A549 (cell line): ENCODE results near the gene PRADC1. TPM values are rescaled to one million over a fixed set of nuclear protein-coding genes. Genes with fewer than 3 reads are reported as not detected.
A peak's percentile ranks its signal among the peaks of the same experiment; 100 is the strongest.

Experiments used
- ATAC-seq, 2 experiments: fragments of 200-7000 bp in 1 of 2; fragments of >200 bp in 1 of 2; cut with Nextera tagmentation in 1 of 2; cut with Tn5 transposase in 1 of 2; 3 replicates each; pipeline versions ENCODE4 v1.8.0 to v1.9.1; 2018 to 2020; ENCODE audit warnings: mild to moderate bottlenecking in 1 of 2, moderate library complexity in 1 of 2
- CTCF ChIA-PET: fragments of 300-600 bp; sonication (Branson Sonifier 250); formaldehyde crosslinking; extraction: SDS; loops from one replicate; lab custom pipeline; 2021; ENCODE audit warnings: antibody characterized with exemption, inconsistent platforms; lab: Yijun Ruan, JAX
- POLR2A ChIA-PET: fragments of 350-600 bp; formaldehyde crosslinking; extraction: SDS; loops from one replicate; lab custom pipeline; 2021; ENCODE audit warnings: antibody characterized with exemption, inconsistent platforms; lab: Yijun Ruan, JAX
- DNase-seq, 2 experiments: peaks; one replicate each; pipeline versions ENCODE4 v3.0.0 to v3.0.0-alpha.2; 2011 to 2016; ENCODE audit warnings: low read depth in 1 of 2, low spot score in 1 of 2
- FAIRE-seq: peaks from 2 replicates; lab custom pipeline; 2011; peaks lifted over from hg19 to GRCh38; lab: Jason Lieb, UNC
- H3K27ac ChIP-seq, 2 experiments: fragments of >200 bp; sonication (Bioruptor Twin); formaldehyde crosslinking; 3 replicates each; pipeline ENCODE4 v1.5.1; 2016 to 2017
- H3K4me1 ChIP-seq: fragments of >200 bp; sonication (Bioruptor Twin); formaldehyde crosslinking; 3 replicates; pipeline ENCODE4 v1.6.1; 2016
- H3K4me2 ChIP-seq: fragments of >200 bp; sonication (Bioruptor Twin); formaldehyde crosslinking; 3 replicates; pipeline ENCODE4 v1.6.1; 2016
- H3K4me3 ChIP-seq: fragments of >200 bp; sonication (Bioruptor Twin); formaldehyde crosslinking; 3 replicates; pipeline ENCODE4 v1.5.1; 2016
- H3K9me3 ChIP-seq: fragments of >200 bp; sonication (Bioruptor Twin); formaldehyde crosslinking; 3 replicates; pipeline ENCODE4 v1.6.1; 2016
- BHLHE40 ChIP-seq: IDR thresholded peaks from 2 replicates; pipeline ENCODE4 v1.6.1; 2012; ENCODE audit warnings: low read depth, low read length, inconsistent platforms
- CEBPB ChIP-seq, 2 experiments: fragments of >200 bp in 1 of 2; sonication (Bioruptor Twin) in 1 of 2; formaldehyde crosslinking in 1 of 2; IDR thresholded peaks; 2 replicates each; pipeline ENCODE4 v1.6.1; 2012 to 2016
- CHD2 ChIP-seq: fragments of 150-350 bp; IDR thresholded peaks from 2 replicates; pipeline ENCODE4 v1.6.1; 2014; ENCODE audit warnings: low read length; ENCODE audit not compliant: partially characterized antibody
- CHD4 ChIP-seq: fragments of 200-600 bp; sonication (generic); IDR thresholded peaks from 2 replicates; pipeline ENCODE4 v1.6.1; 2016; ENCODE audit warnings: antibody characterized with exemption, mild to moderate bottlenecking, borderline replicate concordance
- E2F6 ChIP-seq: IDR thresholded peaks from 2 replicates; pipeline ENCODE4 v1.6.1; 2012; ENCODE audit warnings: low read depth, borderline replicate concordance
- EHF ChIP-seq: fragments of 250-450 bp; sonication (Bioruptor Pico); IDR thresholded peaks from 2 replicates; pipeline ENCODE4 v1.5.0; 2020; ENCODE audit warnings: mild to moderate bottlenecking
- ESRRA ChIP-seq: fragments of 150-350 bp; IDR thresholded peaks from 2 replicates; pipeline ENCODE4 v1.6.1; 2014; ENCODE audit warnings: mild to moderate bottlenecking, low read length, borderline replicate concordance
- FOSB ChIP-seq: fragments of 250-450 bp; sonication (Bioruptor Pico); IDR thresholded peaks from 2 replicates; pipeline ENCODE4 v1.5.0; 2020; ENCODE audit warnings: mild to moderate bottlenecking, moderate library complexity
- FOSL2 ChIP-seq, 2 experiments: fragments of 450-650 bp in 1 of 2; fragments of >200 bp in 1 of 2; sonication (Bioruptor Twin) in 1 of 2; formaldehyde crosslinking; IDR thresholded peaks; 2 replicates each; pipeline versions ENCODE4 v1.5.0 to v1.6.1; 2016 to 2020; ENCODE audit warnings: mild to moderate bottlenecking in 1 of 2, moderate library complexity in 1 of 2
- HEYL ChIP-seq: fragments of 250-450 bp; sonication (Bioruptor Pico); IDR thresholded peaks from 2 replicates; pipeline ENCODE4 v1.8.0; 2021; ENCODE audit warnings: mild to moderate bottlenecking, moderate library complexity
- HMGXB4 ChIP-seq: fragments of 250-450 bp; sonication (Bioruptor Pico); IDR thresholded peaks from 2 replicates; pipeline ENCODE4 v1.5.0; 2021; ENCODE audit warnings: mild to moderate bottlenecking, moderate library complexity, borderline replicate concordance
- JUNB ChIP-seq: fragments of >200 bp; sonication (Bioruptor Twin); formaldehyde crosslinking; IDR thresholded peaks from 2 replicates; pipeline ENCODE4 v1.6.1; 2016
- KDM1A ChIP-seq: fragments of 200-600 bp; sonication (generic); IDR thresholded peaks from 2 replicates; pipeline ENCODE4 v1.6.1; 2016; ENCODE audit warnings: low read depth, mild to moderate bottlenecking
- MAFK ChIP-seq: fragments of 450-650 bp; IDR thresholded peaks from 2 replicates; pipeline ENCODE4 v1.6.1; 2014; ENCODE audit not compliant: partially characterized antibody
- MAX ChIP-seq: IDR thresholded peaks from 2 replicates; pipeline ENCODE4 v1.6.1; 2012
- POLR2AphosphoS2 ChIP-seq: conservative IDR thresholded peaks from 2 replicates; pipeline ENCODE4 v1.6.1; 2012; ENCODE audit warnings: low read length, improper control_type of control experiment, inconsistent platforms
- RARB ChIP-seq: fragments of 250-450 bp; sonication (Bioruptor Pico); IDR thresholded peaks from 2 replicates; pipeline ENCODE4 v1.8.0; 2021; ENCODE audit warnings: mild to moderate bottlenecking, moderate library complexity
- RCOR1 ChIP-seq: fragments of 150-350 bp; IDR thresholded peaks from 2 replicates; pipeline ENCODE4 v1.6.1; 2014; ENCODE audit warnings: antibody characterized with exemption, low read length, low read depth
- REST ChIP-seq: fragments of 200-600 bp; sonication (generic); IDR thresholded peaks from 2 replicates; pipeline ENCODE4 v1.6.1; 2016; ENCODE audit warnings: antibody characterized with exemption, mild to moderate bottlenecking, moderate library complexity
- SREBF2 ChIP-seq: fragments of 450-650 bp; IDR thresholded peaks from 2 replicates; pipeline ENCODE4 v1.6.1; 2014; ENCODE audit warnings: mild to moderate bottlenecking, moderate library complexity
- TP53 ChIP-seq: fragments of 250-450 bp; sonication (Bioruptor Pico); IDR thresholded peaks from 2 replicates; pipeline ENCODE4 v1.5.0; 2021; ENCODE audit warnings: mild to moderate bottlenecking, moderate library complexity
- ZC3H11A ChIP-seq: fragments of 450-650 bp; IDR thresholded peaks from 2 replicates; pipeline ENCODE4 v1.6.1; 2014; ENCODE audit warnings: antibody characterized with exemption, mild to moderate bottlenecking
- ZFP36 ChIP-seq: fragments of 450-650 bp; IDR thresholded peaks from 2 replicates; pipeline ENCODE4 v1.6.1; 2014; ENCODE audit warnings: borderline replicate concordance; ENCODE audit not compliant: partially characterized antibody
- WGBS: methylation state at CpG from one replicate; pipeline ENCODE4 v1.1.6; 2017; ENCODE audit errors: missing lambda C conversion rate; 5-methylcytosine and 5-hydroxymethylcytosine counted together
- polyA plus RNA-seq, 4 experiments: library from polyadenylated mRNA; depleted of rRNA in 3 of 4; stranded (reverse); fragments of >200 nt; fragmentation: RNase III in 1 of 4; extraction: RNeasy Plus Mini Kit Qiagen cat#74134 plus additional on column Dnase treatment in 1 of 4; gene quantifications; 2 replicates in 3 of 4; 3 replicates in 1 of 4; pipeline ENCODE4 v1.2.3, GENCODE V29; 2011 to 2017

Gene PRADC1
- polyA plus RNA-seq, 2 of the 4 experiments (the other 2 are of a cell fraction) = 11.2 to 12.1 TPM

GRCh38 chr2:73266061-73266901, 33.2 kb upstream of the PRADC1 start:
- H3K9me3 ChIP-seq = no peaks in the 10 kb centered on the region
- TF ChIP-seq RCOR1 = no peak
- ChIA-PET CTCF (interaction anchor here (1.8 kb wide), 1 partner anchor 24 kb away, joined by 6 read pairs; no protein-coding TSS in a partner anchor), POLR2A (no interaction called here)
- FAIRE-seq (no peak), ATAC-seq (no peak), DNase-seq (no peak)
- WGBS = 86% methylated on average over 26 of the region's 26 CpGs
- peaks cover 7% of the 10 kb centered on the region; the same call in 1 of the 3 replicates for H3K4me1 ChIP-seq
- no peak overlapping the region for H3K27ac ChIP-seq
- no peak overlapping the region for H3K4me3 ChIP-seq
- H3K4me2 ChIP-seq = no peak overlapping the region

GRCh38 chr2:73265298-73266060, 32.4 kb upstream of the PRADC1 start:
- ATAC-seq = no peak
- CTCF ChIA-PET = interaction anchor here (0.9 to 1.8 kb wide), 2 partner anchors 25 to 28 kb away, joined by 5 to 6 read pairs; partner anchors contain the start of gene EGR4
- POLR2A ChIA-PET = no interaction called here
- no peak for TF ChIP-seq E2F6
- TF ChIP-seq FOSL2 (IDR thresholded peaks at IDR 0.05) = no peak
- no peak for TF ChIP-seq FOSL2 (CRISPR knock-in tag; IDR thresholded peaks at IDR 0.05)
- TF ChIP-seq FOSB (CRISPR knock-in tag) = no peak
- no peak for TF ChIP-seq TP53 (CRISPR knock-in tag)
- TF ChIP-seq BHLHE40 = no peak
- TF ChIP-seq KDM1A = no peak
- no peak for TF ChIP-seq SREBF2
- WGBS = 86% methylated on average over 17 of the region's 28 CpGs
- H3K4me3 ChIP-seq = no peak overlapping the region
- H3K27ac ChIP-seq = no peak overlapping the region
- H3K4me1 ChIP-seq = peaks cover 7% of the 10 kb centered on the region; the same call in 1 of the 3 replicates
- H3K9me3 ChIP-seq = no peaks in the 10 kb centered on the region
- no peak overlapping the region for H3K4me2 ChIP-seq
- no peak for DNase-seq
- no peak for FAIRE-seq

- H3K4me2 ChIP-seq = no peak overlapping the region
- TF ChIP-seq MAFK (no peak), CEBPB (IDR thresholded peaks at IDR 0.05) (0 out of 4 replicates have a peak, but pooled peaks of 1 of the 2 experiments have one; percentile 6)
- no peak overlapping the region for H3K27ac ChIP-seq
- DNase-seq (no peak), FAIRE-seq (no peak), ATAC-seq (no peak)
- CTCF ChIA-PET = interaction anchor here (0.9 to 1.8 kb wide), 2 partner anchors 26 to 29 kb away, joined by 5 to 6 read pairs; partner anchors contain the start of gene EGR4
- no peaks in the 10 kb centered on the region for H3K9me3 ChIP-seq
- no peak overlapping the region for H3K4me3 ChIP-seq
- H3K4me1 ChIP-seq = peaks cover 7% of the 10 kb centered on the region; the same call in 1 of the 3 replicates
- POLR2A ChIA-PET = no interaction called here
- WGBS = 76% methylated on average over 4 of the region's 4 CpGs
These were observed 31.7 kb upstream of the PRADC1 start for GRCh38 chr2:73264783-73265182.

GRCh38 chr2:73264332-73264606, 31.2 kb upstream of the PRADC1 start:
- 89% methylated on average over 15 of the region's 15 CpGs for WGBS
- ChIA-PET POLR2A (no interaction called here), CTCF (interaction anchor here (0.9 to 2.7 kb wide), 2 partner anchors 26 to 29 kb away, joined by 5 to 15 read pairs; partner anchors contain the start of gene EGR4)
- TF ChIP-seq RARB (CRISPR knock-in tag) (no peak), MAX (no peak), POLR2AphosphoS2 (no peak), EHF (CRISPR knock-in tag) (no peak), ESRRA (no peak), HEYL (no peak), REST (no peak), HMGXB4 (CRISPR knock-in tag) (no peak), JUNB (no peak), CHD4 (no peak), CHD2 (no peak), ZC3H11A (no peak), ZFP36 (no peak)
- Histone ChIP-seq H3K27ac (no peak overlapping the region), H3K4me3 (no peak overlapping the region), H3K4me2 (no peak overlapping the region), H3K9me3 (no peaks in the 10 kb centered on the region), H3K4me1 (peaks cover 5% of the 10 kb centered on the region; the same call in 1 of the 3 replicates)
- FAIRE-seq (no peak), ATAC-seq (no peak), DNase-seq (no peak)
